Measurements from ENCODE around the gene BRME1.

GRCh38 chr19:13850910-13851733 is 54.8 kb downstream of the BRME1 start:
- TF ChIP-seq TEAD4 (IDR thresholded peaks at IDR 0.05), result peak; percentile 97
- peak; percentile 28; the same call in 1 of the 2 replicates for TF ChIP-seq RAD21 (IDR thresholded peaks at IDR 0.05; ENCODE audit: low read depth)
- peak; percentile 95 for TF ChIP-seq TCF12 (IDR thresholded peaks at IDR 0.05; ENCODE audit: low read depth)

All from Ishikawa (cell line).